Thoracic aorta (tissue), 2 donors: ENCODE measurements around the gene SMC4. TPM values are rescaled to one million over a fixed set of nuclear protein-coding genes. Genes with fewer than 3 reads are reported as not detected.

Experiments used
- ATAC-seq: fragments of 150-250 bp; one replicate; pipeline ENCODE4 v1.8.0; 2017; ENCODE audit warnings: low read depth; ENCODE audit not compliant: insufficient number of reproducible peaks, low FRiP score
- DNase-seq: peaks from one replicate; pipeline ENCODE4 v3.0.0-alpha.2; 2020; ENCODE audit warnings: low spot score
- H3K27ac ChIP-seq, 2 donors: fragments of 200-600 bp; sonication (generic); 1 replicate in 1 of 2; 2 replicates in 1 of 2; pipeline ENCODE4 v1.5.1; 2016; ENCODE audit warnings: mild to moderate bottlenecking in 2 of 2, moderate library complexity in 2 of 2
- H3K27me3 ChIP-seq: fragments of 200-600 bp; sonication (generic); replicated peaks from 2 replicates; pipeline ENCODE4 v1.6.0; 2016; ENCODE audit warnings: mild to moderate bottlenecking; ENCODE audit not compliant: insufficient read depth
- H3K36me3 ChIP-seq: fragments of 200-600 bp; sonication (generic); one replicate; pipeline ENCODE4 v1.5.1; 2016
- H3K4me1 ChIP-seq, 2 donors: fragments of 200-600 bp; sonication (generic); 1 replicate in 1 of 2; 2 replicates in 1 of 2; pipeline versions ENCODE4 v1.5.1 to v1.6.0; 2016; ENCODE audit warnings: low read depth in 2 of 2, mild to moderate bottlenecking in 1 of 2; ENCODE audit not compliant: control insufficient read depth in 1 of 2
- H3K4me3 ChIP-seq: fragments of 200-600 bp; sonication (generic); 2 replicates; pipeline ENCODE4 v1.5.1; 2016; ENCODE audit warnings: mild to moderate bottlenecking
- H3K9me3 ChIP-seq: fragments of 200-600 bp; sonication (generic); 2 replicates; pipeline ENCODE4 v1.5.1; 2016
- total RNA-seq, 2 donors: library from RNA; depleted of rRNA; stranded (reverse); fragments of >200 nt; gene quantifications; one replicate each; pipeline versions ENCODE4 v1.1.0 to v1.2.3, GENCODE V29; 2016
- TF ChIP-seq, protein P1 (sequence below): fragments of 200-600 bp; sonication (generic); IDR thresholded peaks from one replicate; pipeline ENCODE4 v1.5.1; 2019; ENCODE audit warnings: antibody characterized with exemption

The SMC4 gene
- total RNA-seq, 2 donors from 2014 or later: 70.2 to 97.2 TPM

DNA sequence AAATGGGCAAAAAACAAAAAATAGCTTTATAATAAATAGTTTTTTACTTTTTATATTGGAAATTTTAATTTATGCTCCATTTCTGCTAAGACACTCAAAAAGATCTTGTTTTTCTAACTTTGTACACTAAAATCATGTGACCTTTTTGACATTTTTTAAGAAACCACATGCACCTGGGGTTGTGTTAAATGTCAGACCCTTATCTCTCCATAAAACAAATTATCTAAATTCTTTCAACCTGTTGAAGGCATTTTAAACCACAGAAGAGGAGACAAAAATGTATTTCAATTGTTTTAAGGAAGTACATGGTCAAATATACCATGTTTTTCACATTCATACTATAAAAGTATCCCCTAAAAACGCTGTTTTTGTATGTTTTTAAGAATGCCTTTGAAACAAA, 29.7 kb upstream of the SMC4 start:
- ATAC-seq (no peak), DNase-seq (no peak)
- H3K27ac ChIP-seq: no peak overlapping the region
- TF ChIP-seq, protein P1, sequence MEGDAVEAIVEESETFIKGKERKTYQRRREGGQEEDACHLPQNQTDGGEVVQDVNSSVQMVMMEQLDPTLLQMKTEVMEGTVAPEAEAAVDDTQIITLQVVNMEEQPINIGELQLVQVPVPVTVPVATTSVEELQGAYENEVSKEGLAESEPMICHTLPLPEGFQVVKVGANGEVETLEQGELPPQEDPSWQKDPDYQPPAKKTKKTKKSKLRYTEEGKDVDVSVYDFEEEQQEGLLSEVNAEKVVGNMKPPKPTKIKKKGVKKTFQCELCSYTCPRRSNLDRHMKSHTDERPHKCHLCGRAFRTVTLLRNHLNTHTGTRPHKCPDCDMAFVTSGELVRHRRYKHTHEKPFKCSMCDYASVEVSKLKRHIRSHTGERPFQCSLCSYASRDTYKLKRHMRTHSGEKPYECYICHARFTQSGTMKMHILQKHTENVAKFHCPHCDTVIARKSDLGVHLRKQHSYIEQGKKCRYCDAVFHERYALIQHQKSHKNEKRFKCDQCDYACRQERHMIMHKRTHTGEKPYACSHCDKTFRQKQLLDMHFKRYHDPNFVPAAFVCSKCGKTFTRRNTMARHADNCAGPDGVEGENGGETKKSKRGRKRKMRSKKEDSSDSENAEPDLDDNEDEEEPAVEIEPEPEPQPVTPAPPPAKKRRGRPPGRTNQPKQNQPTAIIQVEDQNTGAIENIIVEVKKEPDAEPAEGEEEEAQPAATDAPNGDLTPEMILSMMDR: no peak
- H3K27me3 ChIP-seq: no peaks in the 10 kb centered on the region
- peaks cover 0 to 7% of the 10 kb centered on the region in 2 donors for H3K4me1 ChIP-seq
- peaks cover 6% of the 10 kb centered on the region for H3K36me3 ChIP-seq
- H3K9me3 ChIP-seq: no peaks in the 10 kb centered on the region
- no peak overlapping the region for H3K4me3 ChIP-seq

DNA sequence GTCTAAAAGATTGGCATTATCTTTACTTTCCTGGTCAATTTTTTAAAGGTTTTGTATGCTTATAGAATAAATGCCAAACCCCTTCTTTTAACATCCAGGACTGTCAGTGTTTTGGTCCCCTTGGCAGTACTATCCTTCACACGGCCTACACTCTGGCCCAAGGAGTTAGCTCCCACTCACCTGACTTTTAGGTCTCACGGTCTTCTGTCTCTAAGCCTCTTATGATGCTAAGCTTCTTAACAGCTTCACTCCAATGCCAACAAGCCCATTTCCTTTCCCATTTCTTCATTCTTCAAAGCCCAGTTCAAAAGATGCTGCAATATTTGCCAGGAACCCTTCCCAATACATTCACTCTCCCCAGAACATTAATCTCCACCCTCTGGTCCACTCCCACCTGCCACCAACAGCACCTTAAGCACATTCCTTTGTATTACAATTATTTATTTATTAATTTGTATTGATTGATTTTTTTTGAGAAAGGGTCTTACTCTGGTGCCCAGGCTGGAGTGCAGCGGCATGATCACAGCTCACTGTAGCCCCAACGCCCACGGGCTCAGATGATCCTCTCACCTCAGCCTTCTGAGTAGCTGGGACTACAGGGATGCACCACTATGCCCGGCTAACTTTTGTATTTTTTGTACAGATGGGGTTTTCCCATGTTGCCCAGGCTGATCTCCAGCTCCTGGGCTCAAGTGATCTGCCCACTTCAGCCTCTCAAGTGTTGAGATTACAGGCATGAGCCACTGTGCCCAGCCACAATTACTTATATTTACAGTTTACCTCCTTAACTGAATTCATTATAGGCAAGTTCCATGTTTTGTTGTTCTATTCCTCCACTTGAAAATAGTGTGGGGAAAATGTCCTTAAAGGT, 28.2 kb upstream of the SMC4 start:
- Histone ChIP-seq H3K36me3 (peaks cover 6% of the 10 kb centered on the region), H3K4me1 (peaks cover 0 to 7% of the 10 kb centered on the region in 2 donors), H3K9me3 (no peaks in the 10 kb centered on the region), H3K4me3 (no peak overlapping the region), H3K27me3 (no peaks in the 10 kb centered on the region), H3K27ac (no peak overlapping the region)
- TF ChIP-seq, protein P1: no peak
- DNase-seq: no peak
- no peak for ATAC-seq

DNA sequence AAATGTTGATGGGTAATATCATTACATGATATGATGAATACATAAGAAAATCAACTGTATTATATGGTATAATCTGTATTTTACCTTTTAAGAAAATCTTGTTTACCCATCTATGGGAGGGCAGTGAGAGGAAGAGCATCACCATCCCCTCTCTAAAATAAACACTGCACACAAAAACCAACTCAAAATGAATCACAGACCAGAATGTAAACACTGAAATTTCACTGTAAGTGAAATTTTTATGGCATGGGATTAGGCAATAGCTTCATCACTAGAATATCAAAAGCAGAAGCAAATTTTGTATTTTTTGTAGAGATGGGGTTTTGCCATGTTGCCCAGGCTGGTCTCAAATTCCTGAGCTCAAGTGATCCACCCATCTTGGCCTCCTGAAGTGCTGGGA, 26.7 kb upstream of the SMC4 start:
- H3K27me3 ChIP-seq: no peaks in the 10 kb centered on the region
- DNase-seq (no peak), ATAC-seq (no peak)
- peaks cover 6% of the 10 kb centered on the region for H3K36me3 ChIP-seq
- no peak overlapping the region for H3K27ac ChIP-seq
- TF ChIP-seq, protein P1: no peak
- H3K9me3 ChIP-seq: no peaks in the 10 kb centered on the region
- no peak overlapping the region for H3K4me3 ChIP-seq
- peaks cover under 1 to 7% of the 10 kb centered on the region in 2 donors for H3K4me1 ChIP-seq

DNA sequence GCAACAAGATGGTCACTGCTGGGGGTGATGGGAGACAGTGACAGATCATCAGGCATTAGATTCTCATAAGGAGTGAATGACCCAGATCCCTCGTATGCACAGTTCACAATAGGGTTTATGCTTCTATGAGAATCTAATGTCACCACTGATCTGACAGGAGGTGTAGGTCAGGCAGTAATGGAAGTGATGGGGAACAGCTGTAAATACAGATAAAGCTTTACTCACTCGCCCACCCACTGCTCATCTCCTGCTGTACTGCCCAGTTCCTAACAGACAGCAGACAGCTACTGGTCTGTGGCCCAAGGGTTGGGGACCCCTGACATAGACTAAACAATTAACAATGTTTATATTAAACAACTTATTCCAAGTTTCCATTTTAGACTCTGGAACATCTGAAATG, 25.8 kb upstream of the SMC4 start:
- Histone ChIP-seq H3K9me3 (no peaks in the 10 kb centered on the region), H3K4me1 (peaks cover 7 to 12% of the 10 kb centered on the region in 2 donors), H3K27me3 (no peaks in the 10 kb centered on the region), H3K27ac (no peak overlapping the region), H3K4me3 (no peak overlapping the region), H3K36me3 (peaks cover 6% of the 10 kb centered on the region)
- DNase-seq: no peak
- TF ChIP-seq, protein P1: no peak
- no peak for ATAC-seq

DNA sequence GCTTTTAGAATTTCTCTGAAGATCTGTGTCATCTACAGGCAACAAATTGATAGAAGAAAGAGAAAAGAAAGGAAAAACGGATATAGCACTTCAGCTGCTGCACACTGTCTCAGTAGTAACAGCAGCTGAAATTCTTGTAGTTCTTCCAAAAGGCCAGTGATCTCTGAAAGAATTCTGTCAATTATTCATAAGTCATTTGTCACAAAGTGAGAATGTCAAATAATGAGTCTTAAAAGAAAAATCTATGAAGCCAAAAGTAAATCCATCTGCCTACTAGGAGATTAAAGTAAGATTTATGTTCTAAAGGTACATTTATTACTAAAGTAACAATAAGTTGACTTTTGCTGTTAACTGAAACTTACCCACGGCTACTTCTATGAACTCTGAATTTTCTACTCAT, 25.0 kb upstream of the SMC4 start:
- H3K27me3 ChIP-seq: no peaks in the 10 kb centered on the region
- no peak overlapping the region for H3K4me3 ChIP-seq
- no peaks in the 10 kb centered on the region for H3K9me3 ChIP-seq
- H3K4me1 ChIP-seq: peaks cover 7 to 12% of the 10 kb centered on the region in 2 donors
- no peak for DNase-seq
- TF ChIP-seq, protein P1: no peak
- peaks cover 6% of the 10 kb centered on the region for H3K36me3 ChIP-seq
- no peak for ATAC-seq
- peak overlapping the region in 1 of 2 donors; percentile 24 for H3K27ac ChIP-seq
